SK-N-SH (cell line): Measurements from ENCODE around the gene KIDINS220.

ENCODE experiments used
- CHD2 ChIP-seq: fragments of 150-350 bp; IDR thresholded peaks from 2 replicates; pipeline ENCODE4 v1.6.1; 2018; ENCODE audit warnings: low read length; ENCODE audit not compliant: partially characterized antibody
- CTCF ChIP-seq: fragments of 200-600 bp; sonication (generic); IDR thresholded peaks from 2 replicates; pipeline ENCODE4 v1.6.1; 2017; ENCODE audit warnings: antibody characterized with exemption, mild to moderate bottlenecking, moderate library complexity
- FOXJ3 ChIP-seq: sonication (generic); formaldehyde crosslinking; IDR thresholded peaks from 2 replicates; pipeline ENCODE4 v1.5.1; 2020; ENCODE audit warnings: mild to moderate bottlenecking, missing genetic modification reagents
- POLR2AphosphoS5 ChIP-seq: IDR thresholded peaks from 2 replicates; pipeline ENCODE4 v1.6.1; 2012; ENCODE audit warnings: low read depth, low read length
- REST ChIP-seq: IDR thresholded peaks from 2 replicates; pipeline ENCODE4 v1.6.1; 2012; ENCODE audit warnings: mild to moderate bottlenecking, low read depth, low read length, moderate library complexity
- TAF1 ChIP-seq: IDR thresholded peaks from 2 replicates; pipeline ENCODE4 v1.6.1; 2012; ENCODE audit warnings: low read depth, mild to moderate bottlenecking, low read length, moderate library complexity, borderline replicate concordance
- USF2 ChIP-seq: fragments of 150-350 bp; IDR thresholded peaks from 2 replicates; pipeline ENCODE4 v1.6.1; 2017; ENCODE audit warnings: antibody characterized with exemption, low read length, low read depth, borderline replicate concordance

- TF ChIP-seq CTCF (no peak), USF2 (no peak), CHD2 (no peak), FOXJ3 (no peak), TAF1 (no peak), POLR2AphosphoS5 (no peak), REST (no peak)
These were observed 41.0 kb downstream of the KIDINS220 start for GRCh38 chr2:8796315-8796848.
